ENCODE measurements around the gene USP21.

USP21 gene

DNA sequence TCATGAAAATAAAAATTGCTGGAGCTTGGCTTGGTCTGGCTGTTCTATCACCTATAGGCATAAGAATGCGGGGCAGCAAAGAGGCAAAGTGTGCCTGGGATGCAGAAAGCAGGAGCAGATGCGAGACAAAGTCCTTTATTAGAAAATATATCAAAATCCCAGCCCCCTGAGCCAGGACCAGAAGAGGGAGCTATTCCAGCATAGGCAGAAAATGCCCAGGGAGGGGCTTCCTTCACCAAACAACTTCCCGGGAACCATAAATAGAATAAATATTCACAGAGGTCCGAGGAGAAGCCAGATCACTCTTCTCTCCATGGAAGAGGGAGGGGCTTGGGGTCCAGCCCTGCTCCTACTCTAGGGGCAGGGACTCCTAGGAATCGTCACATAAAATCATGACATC, 11.9 kb downstream of the USP21 start:
- DNase-seq (ENCODE audit: low spot score) = no peak

GRCh38 chr1:161171696-161172095, 12.4 kb downstream of the USP21 start:
- DNase-seq (ENCODE audit: low spot score) = no peak

DNA sequence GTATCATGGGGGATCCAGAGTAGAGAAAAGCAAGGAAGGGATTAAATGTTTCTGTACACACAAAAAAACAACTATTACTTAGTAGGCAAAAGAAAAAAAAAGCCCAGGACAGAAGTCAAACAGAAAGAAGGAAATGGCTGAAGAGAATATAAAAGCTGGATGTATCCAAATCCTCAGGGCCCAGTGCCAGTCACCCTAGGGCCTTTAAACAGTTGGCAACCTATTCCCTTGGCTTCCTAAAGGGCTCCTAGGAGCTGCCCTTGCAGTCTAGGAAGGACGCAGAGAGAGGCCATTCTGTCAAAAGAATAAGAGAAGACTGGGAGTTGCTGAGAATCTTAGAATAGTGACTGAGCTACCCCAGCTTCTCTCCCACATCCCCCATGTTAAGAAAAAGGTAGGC, 13.0 kb downstream of the USP21 start:
- no peak for DNase-seq (ENCODE audit: low spot score)

GRCh38 chr1:161172776-161173376, 13.6 kb downstream of the USP21 start:
- no peak for DNase-seq (ENCODE audit: low spot score)

DNA sequence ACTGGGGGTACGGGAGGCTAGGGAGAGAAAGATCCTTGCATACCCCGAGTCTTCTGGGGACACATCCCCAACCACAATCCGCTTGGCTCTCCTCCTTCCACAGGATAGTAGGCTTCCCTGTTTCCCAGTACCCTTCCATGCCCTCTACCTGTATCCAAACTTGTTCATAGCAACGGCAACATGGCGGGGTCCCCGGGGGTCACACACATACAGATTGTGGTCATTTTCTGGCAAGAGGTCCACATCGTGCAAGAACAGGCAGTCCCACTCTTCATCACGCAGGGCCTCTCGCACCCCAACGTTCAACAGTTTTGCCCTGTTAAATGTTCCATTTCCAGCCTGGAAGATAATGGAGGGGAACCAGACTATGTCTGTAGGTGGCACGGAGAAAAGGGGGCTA, 14.4 kb downstream of the USP21 start:
- no peak for DNase-seq (ENCODE audit: low spot score)

GRCh38 chr1:161174911-161175310, 15.6 kb downstream of the USP21 start:
- DNase-seq (ENCODE audit: low spot score) = no peak

DNA sequence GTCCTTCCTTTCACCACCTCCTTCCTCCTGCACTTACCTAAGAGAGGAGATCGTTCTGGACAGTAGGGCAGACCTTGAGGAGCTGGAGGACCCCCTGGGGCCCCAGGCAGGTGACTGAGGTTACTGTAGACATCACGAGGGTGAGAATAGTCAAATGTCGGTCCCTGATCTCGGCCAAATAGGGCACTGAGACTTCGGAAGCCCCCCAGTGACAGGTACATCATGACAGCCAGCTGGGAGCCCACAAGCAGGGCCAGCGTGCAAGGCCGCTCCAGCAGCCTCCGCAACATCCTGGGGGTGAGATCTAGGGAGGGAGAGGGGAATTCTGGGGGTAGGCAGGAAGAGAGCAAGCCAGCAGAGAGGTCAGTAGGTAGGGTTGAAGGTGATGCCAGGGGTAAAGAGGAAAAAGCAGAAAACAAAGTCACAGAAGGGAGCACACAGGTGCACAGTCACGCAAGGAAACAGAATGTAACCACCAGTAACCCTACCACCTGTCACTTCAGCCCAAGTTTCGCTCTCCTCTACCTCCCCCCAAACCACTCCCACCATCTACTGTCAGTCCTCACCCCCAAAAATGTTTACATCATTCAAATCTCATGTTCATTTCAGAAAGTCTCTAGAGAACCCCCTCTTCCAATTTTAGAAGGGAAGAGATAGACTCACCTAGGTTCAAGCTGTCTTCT, 16.6 kb downstream of the USP21 start:
- no peak for DNase-seq (ENCODE audit: low spot score)

DNA sequence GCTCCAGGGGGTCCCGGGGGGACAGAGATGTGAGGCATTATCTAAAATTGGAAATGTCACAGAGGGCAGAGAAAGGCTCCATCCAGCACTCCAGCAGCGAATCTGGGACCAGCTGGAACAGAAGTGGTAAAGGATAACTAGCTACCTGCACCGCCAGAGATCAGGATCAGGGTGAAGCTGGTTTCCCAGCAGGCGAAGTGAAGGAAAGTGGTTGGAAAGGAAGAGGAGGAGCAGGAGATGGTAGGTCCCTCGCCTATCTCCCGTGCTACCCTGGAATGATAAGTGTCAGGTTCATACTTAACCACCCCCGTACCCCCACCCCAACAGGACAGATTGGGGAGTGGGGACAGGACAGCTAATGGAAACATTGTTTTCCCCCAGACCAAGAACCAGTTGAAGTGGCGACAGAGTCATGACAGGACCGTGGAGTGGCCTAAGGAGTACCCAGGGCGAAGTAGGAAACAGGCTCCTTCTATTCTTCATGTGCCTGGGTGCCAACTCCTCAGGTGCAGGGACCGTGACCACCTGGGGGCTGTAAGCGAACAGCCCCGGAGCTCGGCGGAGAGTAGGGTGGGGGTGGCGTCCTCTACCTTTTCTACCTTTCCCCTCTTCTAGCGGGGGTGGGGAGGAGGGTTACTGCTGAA, 17.3 kb downstream of the USP21 start:
- peak; percentile 14 for DNase-seq (ENCODE audit: low spot score)

GRCh38 chr1:161177112-161177935, 18.0 kb downstream of the USP21 start, which contains the start of gene B4GALT3:
Gene B4GALT3 (minus strand): TSS chr1:161177507. CDS start chr1:161176060, 1,447 bp downstream.
- DNase-seq (ENCODE audit: low spot score) = peak; percentile 99

DNA sequence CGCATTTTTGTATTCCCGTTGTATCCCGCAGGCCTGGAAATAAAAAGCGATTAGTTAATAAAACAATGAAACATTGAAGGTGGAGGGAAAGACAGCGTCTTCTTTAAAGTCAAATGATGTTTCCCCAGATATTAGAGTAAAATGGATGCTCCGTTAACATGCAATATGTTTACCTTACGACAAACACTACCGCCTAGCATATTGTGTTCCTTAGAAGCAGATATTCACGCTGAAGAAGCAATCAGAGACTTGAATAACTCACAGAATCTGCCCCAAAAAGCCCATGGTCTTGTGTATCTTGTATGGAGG, 18.6 kb downstream of the USP21 start:
- DNase-seq (ENCODE audit: low spot score) = no peak

DNA sequence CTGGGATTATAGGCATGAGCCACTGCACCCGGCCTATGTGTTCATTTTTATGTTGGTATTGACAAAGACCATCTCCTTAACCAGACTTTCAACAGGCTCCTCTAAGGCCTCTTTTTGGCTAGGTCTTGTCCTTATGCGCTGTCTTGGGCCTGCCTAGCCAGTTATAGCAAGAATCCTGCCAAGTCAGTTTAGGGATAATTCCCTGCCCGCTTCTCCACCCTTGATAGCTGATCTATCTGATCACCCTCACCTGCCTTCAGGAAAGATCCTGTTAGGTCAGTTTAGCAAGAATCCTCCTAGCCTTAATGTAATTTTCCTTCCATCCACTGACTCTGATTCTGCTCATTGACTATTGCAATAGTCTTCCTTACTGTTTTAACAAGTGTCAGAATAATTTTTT, 20.4 kb downstream of the USP21 start:
- no peak for DNase-seq (ENCODE audit: low spot score)

DNA sequence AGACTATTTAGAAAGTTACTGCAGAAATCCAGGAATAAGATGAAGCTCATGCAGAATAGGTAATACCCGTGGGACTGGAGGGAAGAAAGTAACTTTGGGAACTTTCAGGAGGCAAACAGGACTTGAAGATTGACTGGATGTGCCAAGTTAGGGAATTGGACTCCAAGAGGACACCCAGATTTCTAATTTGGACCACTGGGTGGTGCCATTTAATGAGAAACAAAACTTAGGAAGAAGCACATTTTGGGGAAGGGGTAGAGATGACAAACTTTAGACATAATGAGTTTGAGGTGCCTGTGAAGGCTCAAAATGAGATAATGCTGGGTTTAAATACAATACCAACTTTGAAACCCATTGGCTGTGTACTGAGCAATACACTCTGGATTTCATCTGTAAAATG, 21.3 kb downstream of the USP21 start:
- DNase-seq (ENCODE audit: low spot score) = peak; percentile 26

GRCh38 chr1:161182214-161182613, 22.9 kb downstream of the USP21 start:
- no peak for DNase-seq (ENCODE audit: low spot score)

DNA sequence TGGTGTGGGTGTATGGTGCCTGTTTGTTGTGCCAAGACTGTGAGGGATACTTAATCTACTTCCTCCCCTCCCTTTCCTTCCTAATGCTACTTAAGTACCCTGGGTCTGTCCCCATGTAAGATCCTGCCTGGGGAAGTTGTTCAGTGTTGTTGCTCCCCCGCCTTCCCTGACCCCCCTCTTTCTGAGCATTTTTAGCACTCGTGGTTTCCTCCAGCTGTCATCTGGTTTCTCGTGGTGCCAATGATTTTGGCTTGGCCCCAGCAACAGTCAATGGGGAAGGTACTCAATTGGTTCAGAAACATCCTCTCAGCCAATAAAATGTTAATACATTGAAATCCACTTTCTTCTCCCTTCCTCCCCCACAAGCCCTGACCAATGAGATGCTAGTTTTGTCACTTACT, 26.0 kb downstream of the USP21 start:
- DNase-seq (ENCODE audit: low spot score) = peak; percentile 22

- no peak for DNase-seq (ENCODE audit: low spot score)
Measured at GRCh38 chr1:161185732-161186311, 26.5 kb downstream of the USP21 start.

GRCh38 chr1:161187311-161187710, 28.0 kb downstream of the USP21 start:
- DNase-seq (ENCODE audit: low spot score) = no peak

GRCh38 chr1:161188381-161188780, 29.1 kb downstream of the USP21 start:
- no peak for DNase-seq (ENCODE audit: low spot score)

- DNase-seq (ENCODE audit: low spot score) = no peak
Measured at GRCh38 chr1:161189036-161189435, 29.7 kb downstream of the USP21 start.

DNA sequence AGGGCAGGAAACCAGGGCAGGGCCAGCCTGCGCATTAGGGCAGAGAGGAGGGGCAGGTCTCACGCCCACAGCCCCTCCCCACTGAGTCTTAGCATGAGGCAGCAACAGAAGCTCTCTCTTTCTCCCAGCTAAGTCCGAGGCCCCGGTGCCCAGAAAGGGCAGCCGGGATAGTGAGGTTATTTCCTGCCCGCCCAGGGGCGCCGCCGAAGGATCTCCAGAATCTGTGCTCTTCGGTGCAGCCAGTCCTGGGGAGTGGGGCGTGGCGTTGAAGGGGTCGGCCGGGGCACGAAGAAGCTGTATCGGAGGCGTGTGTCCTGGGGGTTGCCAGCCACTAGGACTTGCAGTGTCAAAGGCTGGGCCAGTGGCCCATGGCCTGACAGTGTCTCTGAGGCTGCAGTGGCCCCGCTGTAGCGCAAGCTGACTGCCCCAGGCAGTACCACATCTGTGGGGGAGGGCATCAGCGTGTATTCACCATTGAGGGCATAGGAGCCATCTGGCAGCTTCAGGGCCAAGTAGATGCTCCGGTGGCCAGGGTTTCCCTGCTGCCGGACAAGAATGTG, 31.7 kb downstream of the USP21 start:
- DNase-seq (ENCODE audit: low spot score) = no peak

- no peak for DNase-seq (ENCODE audit: low spot score)
Measured at GRCh38 chr1:161191971-161192370, 32.7 kb downstream of the USP21 start.

DNA sequence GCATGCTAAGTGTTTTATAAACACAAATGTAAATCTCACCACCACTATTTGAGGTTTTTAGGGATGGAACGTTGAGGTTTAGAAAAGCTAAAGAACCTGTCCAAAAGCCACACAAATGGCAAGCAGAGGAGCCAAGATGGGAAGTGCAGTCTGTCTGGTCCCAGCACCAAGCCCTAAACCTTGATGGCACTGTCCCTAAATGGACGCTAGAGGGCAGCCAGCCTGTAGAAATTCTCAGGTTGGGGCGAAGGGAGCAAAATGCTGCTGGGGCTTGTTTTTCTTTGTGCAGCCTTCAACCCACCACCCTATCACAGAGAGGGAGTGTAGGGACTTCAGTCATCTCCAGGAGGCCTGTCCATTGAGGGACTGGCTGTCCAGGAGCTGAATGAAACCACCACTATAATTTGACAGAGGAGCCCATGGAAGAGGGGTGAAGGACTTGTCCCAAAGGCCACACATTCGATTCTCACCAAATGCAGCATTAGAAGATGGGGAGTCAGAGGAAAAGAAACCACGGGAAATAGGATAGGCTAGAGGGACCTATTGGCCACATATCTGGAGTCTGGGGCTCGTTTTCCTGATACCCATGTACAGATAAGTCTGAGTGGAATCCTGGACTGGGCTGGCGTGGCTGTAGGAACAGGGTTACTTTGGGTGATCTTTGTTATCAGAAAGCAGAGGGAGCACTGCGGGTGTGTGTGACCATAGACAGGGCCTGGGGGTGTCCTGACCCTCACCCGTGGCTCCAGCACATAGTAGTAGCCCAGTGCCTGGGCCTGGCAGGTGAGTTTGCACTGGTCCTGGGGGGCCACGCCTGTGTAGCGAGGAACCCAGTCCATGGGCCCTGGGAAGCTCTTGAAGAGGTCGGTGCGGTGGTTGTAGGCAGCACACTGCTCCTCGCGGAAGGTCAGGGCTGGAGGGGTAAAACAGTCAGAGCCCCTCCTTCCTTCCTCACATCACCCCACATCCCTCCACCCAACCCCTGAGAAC, 33.5 kb downstream of the USP21 start:
- peak; percentile 84 for DNase-seq (ENCODE audit: low spot score)

All from iPS-NIHi11 (cell line).